ENCODE measurements around the gene FGF12.

- no peak for TF ChIP-seq SP1 (IDR thresholded peaks at IDR 0.05)
- no peak for TF ChIP-seq L3MBTL2 (conservative IDR thresholded peaks at IDR 0.05)
- no peak for TF ChIP-seq CTBP1 (IDR thresholded peaks at IDR 0.05; ENCODE audit: borderline replicate concordance)
- no peak for TF ChIP-seq NFRKB (IDR thresholded peaks at IDR 0.05)
Observed at GRCh38 chr3:192365571-192365970, 361.8 kb downstream of the FGF12 start.
